A549 (cell line): Measurements from ENCODE around the gene SDHAF2. TPM values are rescaled to one million over a fixed set of nuclear protein-coding genes. Genes with fewer than 3 reads are reported as not detected.

Experiments used
- ATAC-seq, 2 experiments: fragments of 200-7000 bp in 1 of 2; fragments of >200 bp in 1 of 2; cut with Nextera tagmentation in 1 of 2; cut with Tn5 transposase in 1 of 2; 3 replicates each; pipeline versions ENCODE4 v1.8.0 to v1.9.1; 2018 to 2020; ENCODE audit warnings: mild to moderate bottlenecking in 1 of 2, moderate library complexity in 1 of 2
- CTCF ChIA-PET: fragments of 300-600 bp; sonication (Branson Sonifier 250); formaldehyde crosslinking; extraction: SDS; loops from one replicate; lab custom pipeline; 2021; ENCODE audit warnings: antibody characterized with exemption, inconsistent platforms; lab: Yijun Ruan, JAX
- POLR2A ChIA-PET: fragments of 350-600 bp; formaldehyde crosslinking; extraction: SDS; loops from one replicate; lab custom pipeline; 2021; ENCODE audit warnings: antibody characterized with exemption, inconsistent platforms; lab: Yijun Ruan, JAX
- DNase-seq, 2 experiments: peaks; one replicate each; pipeline versions ENCODE4 v3.0.0 to v3.0.0-alpha.2; 2011 to 2016; ENCODE audit warnings: low read depth in 1 of 2, low spot score in 1 of 2
- FAIRE-seq: peaks from 2 replicates; lab custom pipeline; 2011; peaks lifted over from hg19 to GRCh38; lab: Jason Lieb, UNC
- H3K27ac ChIP-seq, 2 experiments: fragments of >200 bp; sonication (Bioruptor Twin); formaldehyde crosslinking; 3 replicates each; pipeline ENCODE4 v1.5.1; 2016 to 2017
- H3K4me1 ChIP-seq: fragments of >200 bp; sonication (Bioruptor Twin); formaldehyde crosslinking; 3 replicates; pipeline ENCODE4 v1.6.1; 2016
- H3K4me2 ChIP-seq: fragments of >200 bp; sonication (Bioruptor Twin); formaldehyde crosslinking; 3 replicates; pipeline ENCODE4 v1.6.1; 2016
- H3K4me3 ChIP-seq: fragments of >200 bp; sonication (Bioruptor Twin); formaldehyde crosslinking; 3 replicates; pipeline ENCODE4 v1.5.1; 2016
- H3K9me3 ChIP-seq: fragments of >200 bp; sonication (Bioruptor Twin); formaldehyde crosslinking; 3 replicates; pipeline ENCODE4 v1.6.1; 2016
- BHLHE40 ChIP-seq: IDR thresholded peaks from 2 replicates; pipeline ENCODE4 v1.6.1; 2012; ENCODE audit warnings: low read depth, low read length, inconsistent platforms
- CEBPB ChIP-seq, 2 experiments: fragments of >200 bp in 1 of 2; sonication (Bioruptor Twin) in 1 of 2; formaldehyde crosslinking in 1 of 2; IDR thresholded peaks; 2 replicates each; pipeline ENCODE4 v1.6.1; 2012 to 2016
- CHD4 ChIP-seq: fragments of 200-600 bp; sonication (generic); IDR thresholded peaks from 2 replicates; pipeline ENCODE4 v1.6.1; 2016; ENCODE audit warnings: antibody characterized with exemption, mild to moderate bottlenecking, borderline replicate concordance
- EHF ChIP-seq: fragments of 250-450 bp; sonication (Bioruptor Pico); IDR thresholded peaks from 2 replicates; pipeline ENCODE4 v1.5.0; 2020; ENCODE audit warnings: mild to moderate bottlenecking
- EHMT2 ChIP-seq: fragments of 200-600 bp; sonication (generic); IDR thresholded peaks from 2 replicates; pipeline ENCODE4 v1.6.1; 2016; ENCODE audit warnings: antibody characterized with exemption, low read depth, mild to moderate bottlenecking, moderate library complexity
- EP300 ChIP-seq, 2 experiments: fragments of >200 bp; sonication (Bioruptor Twin); formaldehyde crosslinking; IDR thresholded peaks; 2 replicates in 1 of 2; 3 replicates in 1 of 2; pipeline ENCODE4 v1.6.1; 2016 to 2017
- ESRRA ChIP-seq: fragments of 150-350 bp; IDR thresholded peaks from 2 replicates; pipeline ENCODE4 v1.6.1; 2014; ENCODE audit warnings: mild to moderate bottlenecking, low read length, borderline replicate concordance
- HDAC2 ChIP-seq: fragments of 200-600 bp; sonication (generic); IDR thresholded peaks from 2 replicates; pipeline ENCODE4 v1.6.1; 2016
- HEYL ChIP-seq: fragments of 250-450 bp; sonication (Bioruptor Pico); IDR thresholded peaks from 2 replicates; pipeline ENCODE4 v1.8.0; 2021; ENCODE audit warnings: mild to moderate bottlenecking, moderate library complexity
- HOXB13 ChIP-seq: fragments of 250-450 bp; sonication (Bioruptor Pico); IDR thresholded peaks from 2 replicates; pipeline ENCODE4 v1.5.0; 2020; ENCODE audit warnings: low read depth, mild to moderate bottlenecking, moderate library complexity
- KDM5A ChIP-seq: fragments of 200-600 bp; sonication (generic); IDR thresholded peaks from 2 replicates; pipeline ENCODE4 v1.6.1; 2016; ENCODE audit warnings: antibody characterized with exemption, mild to moderate bottlenecking
- MYC ChIP-seq: IDR thresholded peaks from 2 replicates; pipeline ENCODE4 v1.6.1; 2012; ENCODE audit warnings: mild to moderate bottlenecking, inconsistent platforms, low read length, improper control_type of control experiment, borderline replicate concordance
- NFE2L2 ChIP-seq: fragments of 150-350 bp; conservative IDR thresholded peaks from 2 replicates; pipeline ENCODE4 v1.6.1; 2014; ENCODE audit warnings: low read length
- PHF8 ChIP-seq: fragments of 200-600 bp; sonication (generic); IDR thresholded peaks from 2 replicates; pipeline ENCODE4 v1.6.1; 2016; ENCODE audit warnings: low read depth, mild to moderate bottlenecking, antibody characterized with exemption, moderate library complexity, borderline replicate concordance
- POLR2A ChIP-seq: IDR thresholded peaks from 2 replicates; pipeline ENCODE4 v1.6.1; 2012; ENCODE audit warnings: mild to moderate bottlenecking, low read length
- POLR2AphosphoS2 ChIP-seq: conservative IDR thresholded peaks from 2 replicates; pipeline ENCODE4 v1.6.1; 2012; ENCODE audit warnings: low read length, improper control_type of control experiment, inconsistent platforms
- RAD21 ChIP-seq, 2 experiments: fragments of >200 bp in 1 of 2; sonication (Bioruptor Twin) in 1 of 2; formaldehyde crosslinking in 1 of 2; IDR thresholded peaks in 1 of 2; conservative IDR thresholded peaks in 1 of 2; 2 replicates in 1 of 2; 3 replicates in 1 of 2; pipeline ENCODE4 v1.6.1; 2012 to 2018; ENCODE audit warnings: inconsistent platforms in 1 of 2
- RARB ChIP-seq: fragments of 250-450 bp; sonication (Bioruptor Pico); IDR thresholded peaks from 2 replicates; pipeline ENCODE4 v1.8.0; 2021; ENCODE audit warnings: mild to moderate bottlenecking, moderate library complexity
- RFX5 ChIP-seq: fragments of 450-650 bp; IDR thresholded peaks from 2 replicates; pipeline ENCODE4 v1.7.1; 2014; ENCODE audit warnings: antibody characterized with exemption, mild to moderate bottlenecking, moderate library complexity
- TFCP2L1 ChIP-seq: fragments of 250-450 bp; sonication (Bioruptor Pico); IDR thresholded peaks from 2 replicates; pipeline ENCODE4 v1.5.0; 2021; ENCODE audit warnings: mild to moderate bottlenecking
- ZC3H11A ChIP-seq: fragments of 450-650 bp; IDR thresholded peaks from 2 replicates; pipeline ENCODE4 v1.6.1; 2014; ENCODE audit warnings: antibody characterized with exemption, mild to moderate bottlenecking
- WGBS: methylation state at CpG from one replicate; pipeline ENCODE4 v1.1.6; 2017; ENCODE audit errors: missing lambda C conversion rate; 5-methylcytosine and 5-hydroxymethylcytosine counted together
- polyA plus RNA-seq, 4 experiments: library from polyadenylated mRNA; depleted of rRNA in 3 of 4; stranded (reverse); fragments of >200 nt; fragmentation: RNase III in 1 of 4; extraction: RNeasy Plus Mini Kit Qiagen cat#74134 plus additional on column Dnase treatment in 1 of 4; gene quantifications; 2 replicates in 3 of 4; 3 replicates in 1 of 4; pipeline ENCODE4 v1.2.3, GENCODE V29; 2011 to 2017
- TF ChIP-seq, protein P1 (sequence below): fragments of 200-600 bp; sonication (generic); IDR thresholded peaks from 2 replicates; pipeline ENCODE4 v1.6.1; 2016; ENCODE audit warnings: antibody characterized with exemption, mild to moderate bottlenecking, moderate library complexity
- TF ChIP-seq, protein P2 (sequence below): fragments of 450-650 bp; IDR thresholded peaks from 2 replicates; pipeline ENCODE4 v1.6.1; 2014; ENCODE audit warnings: antibody characterized with exemption
- TF ChIP-seq, protein P3 (sequence below): fragments of 250-450 bp; sonication (Bioruptor Pico); IDR thresholded peaks from 2 replicates; pipeline ENCODE4 v1.5.0; 2020; ENCODE audit warnings: low read depth, mild to moderate bottlenecking, moderate library complexity
- TF ChIP-seq, protein P4 (sequence below): fragments of >200 bp; sonication (Bioruptor Twin); formaldehyde crosslinking; IDR thresholded peaks from 3 replicates; pipeline ENCODE4 v1.5.1; 2016
- TF ChIP-seq, protein P5 (sequence below): IDR thresholded peaks from 2 replicates; pipeline ENCODE4 v1.6.1; 2012
- TF ChIP-seq, protein P6 (sequence below): IDR thresholded peaks from 2 replicates; pipeline ENCODE4 v1.6.1; 2012

Gene SDHAF2
- polyA plus RNA-seq, 2 of the 4 experiments (the other 2 are of a cell fraction): 44.4 to 76.4 TPM

DNA sequence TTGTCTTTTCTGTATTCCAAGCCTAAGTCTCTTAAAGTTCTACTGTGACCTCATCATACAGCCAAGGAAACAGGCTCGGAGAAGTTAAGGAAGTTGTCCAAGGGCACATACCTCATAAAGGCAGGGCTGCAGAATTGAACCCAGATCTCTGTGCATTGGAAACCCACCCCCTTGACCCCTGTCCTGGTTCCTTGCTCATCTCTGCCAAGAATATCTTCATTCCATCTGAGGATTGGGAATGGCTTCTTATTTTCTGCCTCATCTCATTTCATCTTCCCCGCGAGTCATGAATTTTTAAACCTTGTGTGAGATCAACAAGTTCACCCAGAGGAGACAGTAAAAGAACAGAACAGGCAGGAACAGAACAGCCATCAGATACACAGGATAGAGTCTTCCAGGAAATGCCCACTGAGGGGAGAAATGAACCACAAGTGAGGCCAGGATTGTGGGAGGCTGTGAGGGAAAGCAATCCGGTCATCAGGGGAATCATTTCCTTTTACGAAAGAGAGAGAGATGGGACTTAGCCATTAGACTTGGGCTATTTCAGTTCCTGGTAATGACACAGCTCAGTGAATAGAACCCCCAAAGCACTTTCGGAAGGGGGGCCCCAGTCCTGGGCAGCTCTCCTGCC, 44.2 kb downstream of the SDHAF2 start:
- H3K4me2 ChIP-seq: no peak overlapping the region
- TF ChIP-seq MYC: no peak
- TF ChIP-seq EHMT2: no peak
- no peak for TF ChIP-seq EHF (CRISPR knock-in tag)
- no peak for TF ChIP-seq ESRRA
- TF ChIP-seq, protein P1, sequence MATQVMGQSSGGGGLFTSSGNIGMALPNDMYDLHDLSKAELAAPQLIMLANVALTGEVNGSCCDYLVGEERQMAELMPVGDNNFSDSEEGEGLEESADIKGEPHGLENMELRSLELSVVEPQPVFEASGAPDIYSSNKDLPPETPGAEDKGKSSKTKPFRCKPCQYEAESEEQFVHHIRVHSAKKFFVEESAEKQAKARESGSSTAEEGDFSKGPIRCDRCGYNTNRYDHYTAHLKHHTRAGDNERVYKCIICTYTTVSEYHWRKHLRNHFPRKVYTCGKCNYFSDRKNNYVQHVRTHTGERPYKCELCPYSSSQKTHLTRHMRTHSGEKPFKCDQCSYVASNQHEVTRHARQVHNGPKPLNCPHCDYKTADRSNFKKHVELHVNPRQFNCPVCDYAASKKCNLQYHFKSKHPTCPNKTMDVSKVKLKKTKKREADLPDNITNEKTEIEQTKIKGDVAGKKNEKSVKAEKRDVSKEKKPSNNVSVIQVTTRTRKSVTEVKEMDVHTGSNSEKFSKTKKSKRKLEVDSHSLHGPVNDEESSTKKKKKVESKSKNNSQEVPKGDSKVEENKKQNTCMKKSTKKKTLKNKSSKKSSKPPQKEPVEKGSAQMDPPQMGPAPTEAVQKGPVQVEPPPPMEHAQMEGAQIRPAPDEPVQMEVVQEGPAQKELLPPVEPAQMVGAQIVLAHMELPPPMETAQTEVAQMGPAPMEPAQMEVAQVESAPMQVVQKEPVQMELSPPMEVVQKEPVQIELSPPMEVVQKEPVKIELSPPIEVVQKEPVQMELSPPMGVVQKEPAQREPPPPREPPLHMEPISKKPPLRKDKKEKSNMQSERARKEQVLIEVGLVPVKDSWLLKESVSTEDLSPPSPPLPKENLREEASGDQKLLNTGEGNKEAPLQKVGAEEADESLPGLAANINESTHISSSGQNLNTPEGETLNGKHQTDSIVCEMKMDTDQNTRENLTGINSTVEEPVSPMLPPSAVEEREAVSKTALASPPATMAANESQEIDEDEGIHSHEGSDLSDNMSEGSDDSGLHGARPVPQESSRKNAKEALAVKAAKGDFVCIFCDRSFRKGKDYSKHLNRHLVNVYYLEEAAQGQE: no peak
- no peak for TF ChIP-seq BHLHE40
- TF ChIP-seq, protein P2, sequence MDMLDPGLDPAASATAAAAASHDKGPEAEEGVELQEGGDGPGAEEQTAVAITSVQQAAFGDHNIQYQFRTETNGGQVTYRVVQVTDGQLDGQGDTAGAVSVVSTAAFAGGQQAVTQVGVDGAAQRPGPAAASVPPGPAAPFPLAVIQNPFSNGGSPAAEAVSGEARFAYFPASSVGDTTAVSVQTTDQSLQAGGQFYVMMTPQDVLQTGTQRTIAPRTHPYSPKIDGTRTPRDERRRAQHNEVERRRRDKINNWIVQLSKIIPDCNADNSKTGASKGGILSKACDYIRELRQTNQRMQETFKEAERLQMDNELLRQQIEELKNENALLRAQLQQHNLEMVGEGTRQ: no peak
- no peak for TF ChIP-seq RARB
- TF ChIP-seq RAD21 (conservative IDR thresholded peaks at IDR 0.05 in 1 of 2, IDR thresholded peaks at IDR 0.05 in 1 of 2): no peak
- TF ChIP-seq NFE2L2: no peak
- TF ChIP-seq PHF8: no peak
- TF ChIP-seq, protein P3, sequence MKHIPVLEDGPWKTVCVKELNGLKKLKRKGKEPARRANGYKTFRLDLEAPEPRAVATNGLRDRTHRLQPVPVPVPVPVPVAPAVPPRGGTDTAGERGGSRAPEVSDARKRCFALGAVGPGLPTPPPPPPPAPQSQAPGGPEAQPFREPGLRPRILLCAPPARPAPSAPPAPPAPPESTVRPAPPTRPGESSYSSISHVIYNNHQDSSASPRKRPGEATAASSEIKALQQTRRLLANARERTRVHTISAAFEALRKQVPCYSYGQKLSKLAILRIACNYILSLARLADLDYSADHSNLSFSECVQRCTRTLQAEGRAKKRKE: no peak
- TF ChIP-seq HEYL: no peak
- TF ChIP-seq POLR2AphosphoS2: no peak
- TF ChIP-seq EP300 (IDR thresholded peaks at IDR 0.05): no peak
- TF ChIP-seq, protein P4, sequence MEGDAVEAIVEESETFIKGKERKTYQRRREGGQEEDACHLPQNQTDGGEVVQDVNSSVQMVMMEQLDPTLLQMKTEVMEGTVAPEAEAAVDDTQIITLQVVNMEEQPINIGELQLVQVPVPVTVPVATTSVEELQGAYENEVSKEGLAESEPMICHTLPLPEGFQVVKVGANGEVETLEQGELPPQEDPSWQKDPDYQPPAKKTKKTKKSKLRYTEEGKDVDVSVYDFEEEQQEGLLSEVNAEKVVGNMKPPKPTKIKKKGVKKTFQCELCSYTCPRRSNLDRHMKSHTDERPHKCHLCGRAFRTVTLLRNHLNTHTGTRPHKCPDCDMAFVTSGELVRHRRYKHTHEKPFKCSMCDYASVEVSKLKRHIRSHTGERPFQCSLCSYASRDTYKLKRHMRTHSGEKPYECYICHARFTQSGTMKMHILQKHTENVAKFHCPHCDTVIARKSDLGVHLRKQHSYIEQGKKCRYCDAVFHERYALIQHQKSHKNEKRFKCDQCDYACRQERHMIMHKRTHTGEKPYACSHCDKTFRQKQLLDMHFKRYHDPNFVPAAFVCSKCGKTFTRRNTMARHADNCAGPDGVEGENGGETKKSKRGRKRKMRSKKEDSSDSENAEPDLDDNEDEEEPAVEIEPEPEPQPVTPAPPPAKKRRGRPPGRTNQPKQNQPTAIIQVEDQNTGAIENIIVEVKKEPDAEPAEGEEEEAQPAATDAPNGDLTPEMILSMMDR: no peak
- TF ChIP-seq ZC3H11A: no peak
- TF ChIP-seq CEBPB (IDR thresholded peaks at IDR 0.05): no peak
- TF ChIP-seq POLR2A: no peak
- no peak for TF ChIP-seq HDAC2
- WGBS: 91% methylated on average over 6 of the region's 6 CpGs
- ATAC-seq (no peak), DNase-seq (no peak), FAIRE-seq (no peak)
- H3K4me3 ChIP-seq: no peak overlapping the region
- H3K9me3 ChIP-seq: no peaks in the 10 kb centered on the region
- CTCF ChIA-PET: interaction anchor here (0.6 to 9.1 kb wide), 10 partner anchors 15 to 448 kb away, joined by 3 to 141 read pairs (median 3); no protein-coding TSS in a partner anchor
- H3K4me1 ChIP-seq: no peaks in the 10 kb centered on the region
- POLR2A ChIA-PET: interaction anchor here (1.2 kb wide), 1 partner anchor 28 kb away, joined by 3 read pairs; no protein-coding TSS in a partner anchor
- no peak overlapping the region for H3K27ac ChIP-seq

DNA sequence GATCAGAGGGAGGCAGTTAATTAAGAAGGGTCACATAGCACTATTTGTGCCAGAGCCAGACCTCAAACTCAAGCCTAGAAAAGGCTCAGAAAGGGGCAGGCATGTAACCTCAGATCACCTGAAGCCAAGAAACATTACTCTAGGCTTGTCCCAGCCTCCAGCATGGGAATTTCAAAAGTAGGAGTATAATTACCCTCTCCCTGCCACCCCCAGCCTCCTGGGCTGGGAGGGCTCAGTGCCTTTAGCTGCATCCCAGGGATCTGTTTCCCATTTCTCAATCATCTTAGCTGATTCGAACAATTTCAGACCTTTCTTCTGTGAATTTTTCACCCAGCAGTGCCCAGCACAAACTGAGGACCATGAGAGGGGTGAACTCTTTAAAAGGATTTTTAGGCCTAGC, 45.5 kb downstream of the SDHAF2 start:
- POLR2A ChIA-PET: interaction anchor here (1.2 kb wide), 1 partner anchor 29 kb away, joined by 3 read pairs; no protein-coding TSS in a partner anchor
- Histone ChIP-seq H3K4me3 (no peak overlapping the region), H3K4me1 (no peaks in the 10 kb centered on the region), H3K27ac (no peak overlapping the region), H3K4me2 (no peak overlapping the region), H3K9me3 (no peaks in the 10 kb centered on the region)
- DNase-seq: no peak
- CTCF ChIA-PET: interaction anchor here (1.1 to 9.1 kb wide), 12 partner anchors 10 to 272 kb away, joined by 3 to 141 read pairs (median 22); partner anchors contain the start of gene LRRC10B
- WGBS: 94% methylated on average over 1 of the region's 1 CpG
- no peak for ATAC-seq
- FAIRE-seq: no peak
- TF ChIP-seq TFCP2L1 (CRISPR knock-in tag): no peak
- TF ChIP-seq POLR2A: no peak
- TF ChIP-seq CEBPB (IDR thresholded peaks at IDR 0.05): no peak
- TF ChIP-seq CHD4: no peak
- TF ChIP-seq HOXB13 (CRISPR knock-in tag): no peak
- no peak for TF ChIP-seq KDM5A
- TF ChIP-seq, protein P5, sequence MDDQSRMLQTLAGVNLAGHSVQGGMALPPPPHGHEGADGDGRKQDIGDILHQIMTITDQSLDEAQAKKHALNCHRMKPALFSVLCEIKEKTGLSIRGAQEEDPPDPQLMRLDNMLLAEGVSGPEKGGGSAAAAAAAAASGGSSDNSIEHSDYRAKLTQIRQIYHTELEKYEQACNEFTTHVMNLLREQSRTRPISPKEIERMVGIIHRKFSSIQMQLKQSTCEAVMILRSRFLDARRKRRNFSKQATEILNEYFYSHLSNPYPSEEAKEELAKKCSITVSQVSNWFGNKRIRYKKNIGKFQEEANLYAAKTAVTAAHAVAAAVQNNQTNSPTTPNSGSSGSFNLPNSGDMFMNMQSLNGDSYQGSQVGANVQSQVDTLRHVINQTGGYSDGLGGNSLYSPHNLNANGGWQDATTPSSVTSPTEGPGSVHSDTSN: no peak
- TF ChIP-seq, protein P2: no peak
- TF ChIP-seq, protein P3: no peak
- TF ChIP-seq HEYL: no peak
- TF ChIP-seq, protein P6, sequence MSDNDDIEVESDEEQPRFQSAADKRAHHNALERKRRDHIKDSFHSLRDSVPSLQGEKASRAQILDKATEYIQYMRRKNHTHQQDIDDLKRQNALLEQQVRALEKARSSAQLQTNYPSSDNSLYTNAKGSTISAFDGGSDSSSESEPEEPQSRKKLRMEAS: no peak
- no peak for TF ChIP-seq RFX5
